CD8-positive, alpha-beta memory T cell (primary cell): ENCODE measurements around the gene TAF5. TPM values are rescaled to one million over a fixed set of nuclear protein-coding genes. Genes with fewer than 3 reads are reported as not detected.
"Not testable (repeated sequence)": the region's sequence is repeated elsewhere in the genome, so short reads cannot be mapped to it uniquely, and the experiment has no call there.

ENCODE experiments used
- CTCF ChIA-PET: fragments of 350-600 bp; sonication (Branson Sonifier 250); formaldehyde crosslinking; loops from one replicate; lab custom pipeline; 2021; ENCODE audit warnings: antibody characterized with exemption; lab: Charles Lee
- POLR2A ChIA-PET: fragments of 350-600 bp; sonication (Branson Sonifier 250); formaldehyde crosslinking; loops from one replicate; lab custom pipeline; 2021; ENCODE audit warnings: antibody characterized with exemption; lab: Charles Lee
- DNase-seq, 5 donors: peaks; one replicate each; pipeline versions ENCODE4 v3.0.0 to v3.0.0-alpha.2; 2020 to 2022; ENCODE audit warnings: mixed read lengths in 1 of 5
- H3K27ac ChIP-seq: one replicate; pipeline ENCODE4 v1.7.0; 2013; ENCODE audit warnings: low read depth, mild to moderate bottlenecking, low read length, moderate library complexity
- H3K27me3 ChIP-seq: 2 replicates; pipeline ENCODE4 v1.7.0; 2013; ENCODE audit warnings: low read length, mild to moderate bottlenecking; ENCODE audit not compliant: insufficient read depth, poor library complexity, severe bottlenecking
- H3K36me3 ChIP-seq: 2 replicates; pipeline ENCODE4 v1.7.0; 2013; ENCODE audit warnings: mild to moderate bottlenecking, low read length, moderate library complexity; ENCODE audit not compliant: insufficient read depth
- H3K4me1 ChIP-seq: 2 replicates; pipeline ENCODE4 v1.7.0; 2013; ENCODE audit warnings: mild to moderate bottlenecking, low read length, moderate library complexity; ENCODE audit not compliant: insufficient read depth
- H3K4me3 ChIP-seq: 2 replicates; pipeline ENCODE4 v1.7.0; 2013; ENCODE audit warnings: mild to moderate bottlenecking, low read length
- H3K9me3 ChIP-seq: 2 replicates; pipeline ENCODE4 v1.7.0; 2013; ENCODE audit warnings: mild to moderate bottlenecking, low read length
- H3K27ac Mint-ChIP-seq, 8 donors: one replicate each; pipeline ENCODE4 v1.8.0; 2020 to 2021; ENCODE audit warnings: mixed read lengths in 8 of 8, mild to moderate bottlenecking in 6 of 8, inconsistent platforms in 3 of 8, moderate library complexity in 3 of 8
- H3K27me3 Mint-ChIP-seq, 2 donors: one replicate each; pipeline ENCODE4 v1.8.0; 2020 to 2021; ENCODE audit warnings: mixed read lengths in 2 of 2, mild to moderate bottlenecking in 1 of 2, moderate library complexity in 1 of 2
- H3K36me3 Mint-ChIP-seq, 3 donors: one replicate each; pipeline ENCODE4 v1.8.0; 2020 to 2021; ENCODE audit warnings: mixed read lengths in 3 of 3, inconsistent platforms in 1 of 3, mild to moderate bottlenecking in 1 of 3
- H3K4me1 Mint-ChIP-seq, 3 donors: one replicate each; pipeline ENCODE4 v1.8.0; 2020 to 2021; ENCODE audit warnings: mixed read lengths in 3 of 3, inconsistent platforms in 1 of 3, mild to moderate bottlenecking in 1 of 3
- H3K4me3 Mint-ChIP-seq, 7 donors: one replicate each; pipeline ENCODE4 v1.8.0; 2020 to 2021; ENCODE audit warnings: mixed read lengths in 7 of 7, mild to moderate bottlenecking in 6 of 7, moderate library complexity in 4 of 7, inconsistent platforms in 2 of 7
- H3K9me3 Mint-ChIP-seq, 5 donors: one replicate each; pipeline ENCODE4 v1.8.0; 2020 to 2022; ENCODE audit warnings: mixed read lengths in 5 of 5, mild to moderate bottlenecking in 3 of 5, moderate library complexity in 2 of 5, inconsistent platforms in 1 of 5
- polyA plus RNA-seq: library from polyadenylated mRNA; unstranded; fragments of 300-500 nt; fragmentation: Illumina TruSeq; gene quantifications from one replicate; pipeline ENCODE4 v1.2.3, GENCODE V29; 2021
- total RNA-seq, 2 experiments: library from RNA; stranded (reverse); gene quantifications; one replicate each; pipeline ENCODE4 v1.2.3, GENCODE V29; 2021

Gene TAF5
- total and polyA plus RNA-seq, 3 experiments from 2014 or later, result 4.4 to 11.4 (median 10.9) TPM

DNA sequence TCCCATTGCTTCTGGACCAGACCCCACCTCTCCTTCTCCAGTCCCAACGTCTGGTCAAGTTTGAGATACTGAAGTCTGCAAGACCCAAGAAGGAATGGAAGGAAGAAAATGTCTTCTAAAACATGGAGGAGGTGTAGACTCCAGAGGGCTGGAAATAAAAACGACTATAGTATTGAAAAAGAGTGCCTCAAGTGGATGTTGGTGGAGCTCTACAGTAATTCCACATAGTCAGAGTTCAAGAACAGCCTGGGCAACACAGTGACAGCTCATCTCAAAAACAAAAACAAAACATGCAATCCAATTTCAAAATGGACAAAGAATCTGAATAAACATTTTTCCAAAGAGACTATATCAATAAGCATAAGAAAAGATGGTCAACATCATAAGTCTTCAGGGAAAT lies 14.5 kb upstream of the TAF5 start:
- H3K27me3 Mint-ChIP-seq, result no peaks in the 10 kb centered on the region
- peaks cover 0 to 10% (median 0%) of the 10 kb centered on the region in 3 donors for H3K36me3 Mint-ChIP-seq
- H3K4me3 Mint-ChIP-seq, result peak overlapping the region in 1 of 7 donors; percentile 70
- no peaks in the 10 kb centered on the region for H3K9me3 Mint-ChIP-seq
- no peaks in the 10 kb centered on the region for H3K27me3 ChIP-seq
- CTCF ChIA-PET, result no interaction called here
- no peak for DNase-seq
- H3K36me3 ChIP-seq, result no peaks in the 10 kb centered on the region
- H3K9me3 ChIP-seq, result no peaks in the 10 kb centered on the region
- POLR2A ChIA-PET, result no interaction called here
- H3K27ac Mint-ChIP-seq, result peak overlapping the region in 1 of 8 donors; percentile 43
- no peak overlapping the region for H3K27ac ChIP-seq
- peaks cover 8 to 22% (median 13%) of the 10 kb centered on the region in 3 donors for H3K4me1 Mint-ChIP-seq
- no peak overlapping the region for H3K4me3 ChIP-seq
- H3K4me1 ChIP-seq, result peaks cover 10% of the 10 kb centered on the region

GRCh38 chr10:103354567-103354966 lies 13.2 kb upstream of the TAF5 start:
- H3K36me3 Mint-ChIP-seq, CTCF ChIA-PET, H3K27ac Mint-ChIP-seq, H3K9me3 Mint-ChIP-seq, H3K27me3 ChIP-seq, H3K4me3 ChIP-seq, H3K27ac ChIP-seq, H3K27me3 Mint-ChIP-seq, POLR2A ChIA-PET, H3K9me3 ChIP-seq, H3K36me3 ChIP-seq, DNase-seq: not testable (repeated sequence)
- peaks cover 10% of the 10 kb centered on the region for H3K4me1 ChIP-seq
- H3K4me1 Mint-ChIP-seq, result peaks cover 5 to 14% (median 5%) of the 10 kb centered on the region in 3 donors
- peak overlapping the region in 1 of 7 donors; percentile 36 for H3K4me3 Mint-ChIP-seq

- H3K27ac ChIP-seq, result no peak overlapping the region
- no peak overlapping the region for H3K4me3 ChIP-seq
- H3K27me3 ChIP-seq, result no peaks in the 10 kb centered on the region
- Mint-ChIP-seq H3K9me3 (no peaks in the 10 kb centered on the region), H3K27ac (no peak overlapping the region), H3K4me1 (peaks cover 3 to 5% (median 5%) of the 10 kb centered on the region in 3 donors), H3K27me3 (no peaks in the 10 kb centered on the region), H3K36me3 (peaks cover 0 to 3% (median 0%) of the 10 kb centered on the region in 3 donors), H3K4me3 (no peak overlapping the region)
- POLR2A ChIA-PET, result interaction anchor here (0.6 kb wide), 1 partner anchor 11 kb away, joined by 4 read pairs; no protein-coding TSS in a partner anchor
- no peaks in the 10 kb centered on the region for H3K36me3 ChIP-seq
- no peak for DNase-seq
- peaks cover 5% of the 10 kb centered on the region for H3K4me1 ChIP-seq
- CTCF ChIA-PET, result no interaction called here
- H3K9me3 ChIP-seq, result no peaks in the 10 kb centered on the region
These were observed 11.7 kb upstream of the TAF5 start for GRCh38 chr10:103355906-103356599.

DNA sequence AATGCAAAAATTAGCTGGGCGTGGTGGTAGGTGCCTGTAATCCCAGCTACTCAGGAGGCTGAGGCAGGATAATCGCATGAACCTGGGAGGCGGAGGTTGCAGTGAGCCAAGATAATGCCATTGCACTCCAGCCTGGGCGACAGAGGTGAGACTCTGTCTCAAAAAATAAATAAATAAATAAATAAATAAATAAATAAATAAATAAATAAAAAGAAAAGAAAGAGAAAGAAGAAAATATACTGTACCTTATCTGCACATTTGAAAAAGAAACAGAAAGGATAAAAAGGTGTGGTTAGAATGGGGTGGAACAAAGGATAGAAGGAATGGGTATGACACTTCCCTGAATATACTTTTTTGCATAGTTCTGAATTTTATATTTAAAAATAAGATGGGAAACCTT lies 8.3 kb upstream of the TAF5 start:
- H3K27ac Mint-ChIP-seq, H3K4me3 ChIP-seq, DNase-seq, H3K9me3 Mint-ChIP-seq, H3K4me1 Mint-ChIP-seq, H3K27me3 Mint-ChIP-seq, H3K4me1 ChIP-seq, H3K27me3 ChIP-seq, CTCF ChIA-PET, H3K4me3 Mint-ChIP-seq, H3K27ac ChIP-seq, H3K36me3 ChIP-seq, POLR2A ChIA-PET, H3K9me3 ChIP-seq, H3K36me3 Mint-ChIP-seq: not testable (repeated sequence)

DNA sequence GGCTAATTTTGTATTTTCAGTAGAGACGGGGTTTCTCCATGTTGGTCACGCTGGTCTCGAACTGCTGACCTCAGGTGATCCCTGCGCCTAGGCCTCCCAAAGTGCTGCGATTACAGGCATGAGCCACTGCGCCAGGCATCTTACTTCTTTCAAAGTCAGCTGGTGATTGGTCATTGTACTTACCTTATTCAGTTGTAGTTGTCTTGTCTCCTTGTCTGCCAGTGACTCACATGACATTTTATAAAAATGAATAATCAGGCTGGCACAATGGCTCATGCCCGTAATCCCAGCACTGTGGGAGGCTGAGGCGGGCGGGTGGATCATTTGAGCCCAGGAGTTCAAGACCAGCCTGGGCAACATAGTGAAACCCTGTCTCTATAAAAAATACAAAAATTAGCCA lies 7.0 kb upstream of the TAF5 start:
- H3K27ac Mint-ChIP-seq, H3K4me3 Mint-ChIP-seq, H3K36me3 ChIP-seq, H3K36me3 Mint-ChIP-seq, H3K9me3 Mint-ChIP-seq, POLR2A ChIA-PET, H3K9me3 ChIP-seq, H3K27me3 ChIP-seq, H3K4me3 ChIP-seq, H3K27ac ChIP-seq, H3K4me1 ChIP-seq, H3K27me3 Mint-ChIP-seq, DNase-seq, H3K4me1 Mint-ChIP-seq: not testable (repeated sequence)
- CTCF ChIA-PET, result interaction anchor here (1.2 kb wide), 1 partner anchor 10 kb away, joined by 3 read pairs; the partner anchor contains the start of gene PCGF6

GRCh38 chr10:103367379-103367781 lies 396 bp upstream of the TAF5 start:
- POLR2A ChIA-PET, result interaction anchor here (0.5 to 2.2 kb wide), 7 partner anchors 10 to 1283 kb away, joined by 3 to 21 read pairs (median 4); partner anchors contain the start of gene PCGF6
- Mint-ChIP-seq H3K4me3 (peak overlapping the region; percentile 90 to 99 (median 95)), H3K9me3 (no peaks in the 10 kb centered on the region)

GRCh38 chr10:103373544-103373943 lies 5.8 kb downstream of the TAF5 start:
- Mint-ChIP-seq H3K27me3 (no peaks in the 10 kb centered on the region), H3K36me3 (peaks cover 0 to 50% (median 18%) of the 10 kb centered on the region in 3 donors), H3K4me3 (no peak overlapping the region), H3K9me3 (no peaks in the 10 kb centered on the region), H3K4me1 (peaks cover 14 to 30% (median 18%) of the 10 kb centered on the region in 3 donors), H3K27ac (peak overlapping the region in 4 of 8 donors; percentile 0 to 83 (median 38))
- no peak for DNase-seq
- Histone ChIP-seq H3K9me3 (no peaks in the 10 kb centered on the region), H3K36me3 (peaks cover 4% of the 10 kb centered on the region), H3K27me3 (no peaks in the 10 kb centered on the region), H3K27ac (no peak overlapping the region), H3K4me1 (peaks cover 17% of the 10 kb centered on the region), H3K4me3 (no peak overlapping the region)
- CTCF ChIA-PET, result no interaction called here
- POLR2A ChIA-PET, result no interaction called here

More at GRCh38 chr10:103367379-103367781, 396 bp upstream of the TAF5 start:
- Histone ChIP-seq H3K27me3 (no peaks in the 10 kb centered on the region), H3K36me3 (no peaks in the 10 kb centered on the region), H3K27ac (peak overlapping the region; percentile 55), H3K4me3 (peak overlapping the region; percentile 70), H3K4me1 (peaks cover 14% of the 10 kb centered on the region), H3K9me3 (no peaks in the 10 kb centered on the region)
- CTCF ChIA-PET, result interaction anchor here (0.8 to 0.9 kb wide), 2 partner anchors 16 to 34 kb away, joined by 3 to 4 read pairs; no protein-coding TSS in a partner anchor
- Mint-ChIP-seq H3K4me1 (peaks cover 19 to 30% (median 28%) of the 10 kb centered on the region in 3 donors), H3K27me3 (no peaks in the 10 kb centered on the region), H3K36me3 (peaks cover 0 to 12% (median 0%) of the 10 kb centered on the region in 3 donors), H3K27ac (peak overlapping the region; percentile 48 to 96 (median 91))
- DNase-seq, result no peak

DNA sequence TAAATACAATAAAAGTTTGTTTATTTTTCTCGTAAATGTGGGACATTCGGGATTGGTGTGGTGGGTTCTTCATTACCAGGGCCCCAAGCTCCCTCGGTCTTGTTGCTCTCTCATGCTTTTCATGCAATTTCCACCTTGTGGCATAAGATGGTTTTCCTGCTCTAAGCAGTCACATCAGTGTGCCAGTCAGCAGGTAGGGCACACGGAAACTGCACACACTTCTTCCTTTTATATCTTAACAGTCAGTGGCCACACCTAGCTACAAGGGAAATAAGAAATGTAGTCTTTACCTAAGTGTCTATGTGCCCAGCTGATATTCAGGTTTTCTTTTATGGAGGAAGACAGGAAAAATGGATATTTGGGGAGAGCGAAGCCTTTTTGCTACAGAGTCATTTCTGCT lies 6.5 kb downstream of the TAF5 start:
- ChIA-PET POLR2A (no interaction called here), CTCF (no interaction called here)
- H3K4me1 Mint-ChIP-seq, result peaks cover 13 to 23% (median 16%) of the 10 kb centered on the region in 3 donors
- no peak for DNase-seq
- no peaks in the 10 kb centered on the region for H3K9me3 Mint-ChIP-seq
- no peaks in the 10 kb centered on the region for H3K27me3 ChIP-seq
- peaks cover 4% of the 10 kb centered on the region for H3K36me3 ChIP-seq
- no peaks in the 10 kb centered on the region for H3K9me3 ChIP-seq
- H3K27ac ChIP-seq, result no peak overlapping the region
- no peaks in the 10 kb centered on the region for H3K27me3 Mint-ChIP-seq
- H3K27ac Mint-ChIP-seq, result peak overlapping the region in 1 of 8 donors; percentile 67
- no peak overlapping the region for H3K4me3 ChIP-seq
- H3K4me3 Mint-ChIP-seq, result no peak overlapping the region
- peaks cover 13% of the 10 kb centered on the region for H3K4me1 ChIP-seq
- H3K36me3 Mint-ChIP-seq, result peaks cover 0 to 54% (median 18%) of the 10 kb centered on the region in 3 donors
